ENCODE results near the gene GPR161. TPM values are rescaled to one million over a fixed set of nuclear protein-coding genes. Genes with fewer than 3 reads are reported as not detected.

The GPR161 gene
- total RNA-seq, 1 experiment from 2014 or later = 6.0 TPM

- no peaks in the 10 kb centered on the region for H3K79me2 ChIP-seq (ENCODE audit: low read depth)
- H3K9me2 ChIP-seq (ENCODE audit: insufficient read depth) = no peaks in the 10 kb centered on the region
- no TSS peak for BruUV-seq (replicated peaks)
- no peak overlapping the region for H2AFZ ChIP-seq
- no peaks in the 10 kb centered on the region for H3F3A ChIP-seq (ENCODE audit: insufficient read depth, low read depth)
- ChIA-PET POLR2A (ENCODE audit: unreplicated experiment) (no interaction called here), CTCF (no interaction called here)
- H3K4me2 ChIP-seq = no peak overlapping the region
- no peaks in the 10 kb centered on the region for H3K9me3 ChIP-seq (ENCODE audit: insufficient read depth, low read depth)
- no peaks in the 10 kb centered on the region for H3K27me3 ChIP-seq (ENCODE audit: insufficient read depth, low read depth)
- H3K4me3 ChIP-seq = no peak overlapping the region
- intact Hi-C loops (cut with micrococcal nuclease; ENCODE audit: unreplicated experiment) = no loop called here
- TF ChIP-seq EZH2 (IDR thresholded peaks at IDR 0.05; ENCODE audit: low read depth) = no peak
- TF ChIP-seq, protein P1, sequence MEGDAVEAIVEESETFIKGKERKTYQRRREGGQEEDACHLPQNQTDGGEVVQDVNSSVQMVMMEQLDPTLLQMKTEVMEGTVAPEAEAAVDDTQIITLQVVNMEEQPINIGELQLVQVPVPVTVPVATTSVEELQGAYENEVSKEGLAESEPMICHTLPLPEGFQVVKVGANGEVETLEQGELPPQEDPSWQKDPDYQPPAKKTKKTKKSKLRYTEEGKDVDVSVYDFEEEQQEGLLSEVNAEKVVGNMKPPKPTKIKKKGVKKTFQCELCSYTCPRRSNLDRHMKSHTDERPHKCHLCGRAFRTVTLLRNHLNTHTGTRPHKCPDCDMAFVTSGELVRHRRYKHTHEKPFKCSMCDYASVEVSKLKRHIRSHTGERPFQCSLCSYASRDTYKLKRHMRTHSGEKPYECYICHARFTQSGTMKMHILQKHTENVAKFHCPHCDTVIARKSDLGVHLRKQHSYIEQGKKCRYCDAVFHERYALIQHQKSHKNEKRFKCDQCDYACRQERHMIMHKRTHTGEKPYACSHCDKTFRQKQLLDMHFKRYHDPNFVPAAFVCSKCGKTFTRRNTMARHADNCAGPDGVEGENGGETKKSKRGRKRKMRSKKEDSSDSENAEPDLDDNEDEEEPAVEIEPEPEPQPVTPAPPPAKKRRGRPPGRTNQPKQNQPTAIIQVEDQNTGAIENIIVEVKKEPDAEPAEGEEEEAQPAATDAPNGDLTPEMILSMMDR (conservative IDR thresholded peaks at IDR 0.05) = no peak
- no peak for DNase-seq
- H4K20me1 ChIP-seq (ENCODE audit: insufficient read depth) = no peaks in the 10 kb centered on the region
- no peaks in the 10 kb centered on the region for H3K36me3 ChIP-seq (ENCODE audit: low read depth)
- no peak overlapping the region for H3K27ac ChIP-seq
- no peaks in the 10 kb centered on the region for H3K4me1 ChIP-seq (replicated peaks; ENCODE audit: insufficient read depth)
Observed at GRCh38 chr1:168150283-168150682, 13.6 kb upstream of the GPR161 start.

- ChIA-PET POLR2A (ENCODE audit: unreplicated experiment) (no interaction called here), CTCF (no interaction called here)
- Histone ChIP-seq H3K4me3 (no peak overlapping the region), H3F3A (ENCODE audit: insufficient read depth, low read depth) (no peaks in the 10 kb centered on the region), H2AFZ (no peak overlapping the region), H3K9me3 (ENCODE audit: insufficient read depth, low read depth) (no peaks in the 10 kb centered on the region), H4K20me1 (ENCODE audit: insufficient read depth) (no peaks in the 10 kb centered on the region), H3K27me3 (ENCODE audit: insufficient read depth, low read depth) (no peaks in the 10 kb centered on the region), H3K27ac (no peak overlapping the region), H3K9me2 (ENCODE audit: insufficient read depth) (no peaks in the 10 kb centered on the region), H3K79me2 (ENCODE audit: low read depth) (no peaks in the 10 kb centered on the region), H3K36me3 (ENCODE audit: low read depth) (no peaks in the 10 kb centered on the region), H3K4me2 (no peak overlapping the region), H3K4me1 (replicated peaks; ENCODE audit: insufficient read depth) (no peaks in the 10 kb centered on the region)
- no peak for DNase-seq
- BruUV-seq (replicated peaks) = no TSS peak
- intact Hi-C loops (cut with micrococcal nuclease; ENCODE audit: unreplicated experiment) = no loop called here
- no peak for TF ChIP-seq EZH2 (IDR thresholded peaks at IDR 0.05; ENCODE audit: low read depth)
- TF ChIP-seq, protein P1 (conservative IDR thresholded peaks at IDR 0.05) = no peak
Observed at GRCh38 chr1:168148916-168149315, 12.2 kb upstream of the GPR161 start.

GRCh38 chr1:168146626-168147025 is 9.9 kb upstream of the GPR161 start:
- Histone ChIP-seq H3K27ac (no peak overlapping the region), H3K4me1 (replicated peaks; ENCODE audit: insufficient read depth) (no peaks in the 10 kb centered on the region), H2AFZ (no peak overlapping the region), H3K79me2 (ENCODE audit: low read depth) (no peaks in the 10 kb centered on the region), H3K27me3 (ENCODE audit: insufficient read depth, low read depth) (no peaks in the 10 kb centered on the region), H4K20me1 (ENCODE audit: insufficient read depth) (no peaks in the 10 kb centered on the region), H3K4me3 (no peak overlapping the region), H3F3A (ENCODE audit: insufficient read depth, low read depth) (no peaks in the 10 kb centered on the region), H3K9me3 (ENCODE audit: insufficient read depth, low read depth) (no peaks in the 10 kb centered on the region), H3K4me2 (no peak overlapping the region), H3K36me3 (ENCODE audit: low read depth) (no peaks in the 10 kb centered on the region), H3K9me2 (ENCODE audit: insufficient read depth) (no peaks in the 10 kb centered on the region)
- intact Hi-C loops (cut with micrococcal nuclease; ENCODE audit: unreplicated experiment) = no loop called here
- BruUV-seq (replicated peaks) = no TSS peak
- ChIA-PET CTCF (interaction anchor here (0.5 kb wide), 1 partner anchor 1226 kb away, joined by 3 read pairs; no protein-coding TSS in a partner anchor), POLR2A (ENCODE audit: unreplicated experiment) (no interaction called here)
- no peak for DNase-seq
- TF ChIP-seq, protein P1 (conservative IDR thresholded peaks at IDR 0.05) = no peak
- TF ChIP-seq EZH2 (IDR thresholded peaks at IDR 0.05; ENCODE audit: low read depth) = no peak

All from PC-9 (cell line).